LNCaP clone FGC (cell line): ENCODE results near the gene UBXN6.

Experiments
- DNase-seq: peaks from one replicate; pipeline ENCODE4 v3.0.0-alpha.2; 2011; ENCODE audit warnings: low read depth
- H3K4me3 ChIP-seq: 2 replicates; pipeline ENCODE4 v1.5.1; 2011; ENCODE audit warnings: mild to moderate bottlenecking, low read depth, low read length, control low read depth
- CTCF ChIP-seq: IDR thresholded peaks from 2 replicates; pipeline ENCODE4 v1.5.1; 2012; ENCODE audit warnings: mild to moderate bottlenecking; ENCODE audit not compliant: control insufficient read depth, insufficient read depth; ENCODE audit errors: extremely low read depth

The UBXN6 gene

GRCh38 chr19:4430760-4431159, 26.8 kb downstream of the UBXN6 start:
- no peak for TF ChIP-seq CTCF
- DNase-seq = no peak
- H3K4me3 ChIP-seq = no peak overlapping the region

- no peak for DNase-seq
- H3K4me3 ChIP-seq = no peak overlapping the region
- no peak for TF ChIP-seq CTCF
Measured at GRCh38 chr19:4429771-4430171, 27.8 kb downstream of the UBXN6 start.

- no peak overlapping the region for H3K4me3 ChIP-seq
- TF ChIP-seq CTCF = no peak
- DNase-seq = no peak
Measured at GRCh38 chr19:4429256-4429655, 28.3 kb downstream of the UBXN6 start.

- no peak for TF ChIP-seq CTCF
- DNase-seq = no peak
- H3K4me3 ChIP-seq = no peak overlapping the region
Measured at GRCh38 chr19:4428326-4428975, 29.1 kb downstream of the UBXN6 start.

GRCh38 chr19:4425537-4425936, 32.1 kb downstream of the UBXN6 start:
- no peak for DNase-seq
- no peak for TF ChIP-seq CTCF
- no peak overlapping the region for H3K4me3 ChIP-seq

GRCh38 chr19:4423416-4424126, 34.0 kb downstream of the UBXN6 start:
- TF ChIP-seq CTCF = no peak
- DNase-seq = no peak
- no peak overlapping the region for H3K4me3 ChIP-seq
